PC-9 (cell line): Measurements from ENCODE around the gene RNU5B-1.

Source experiments
- EZH2 ChIP-seq: fragments of 200-600 bp; sonication (generic); IDR thresholded peaks from 2 replicates; pipeline ENCODE4 v1.8.0; 2017; ENCODE audit warnings: antibody characterized with exemption, low read depth
- TF ChIP-seq, protein P1 (sequence below): fragments of 200-600 bp; sonication (generic); conservative IDR thresholded peaks from 2 replicates; pipeline ENCODE4 v1.6.1; 2017; ENCODE audit warnings: mixed run types, antibody characterized with exemption, mild to moderate bottlenecking, moderate library complexity

- TF ChIP-seq, protein P1, sequence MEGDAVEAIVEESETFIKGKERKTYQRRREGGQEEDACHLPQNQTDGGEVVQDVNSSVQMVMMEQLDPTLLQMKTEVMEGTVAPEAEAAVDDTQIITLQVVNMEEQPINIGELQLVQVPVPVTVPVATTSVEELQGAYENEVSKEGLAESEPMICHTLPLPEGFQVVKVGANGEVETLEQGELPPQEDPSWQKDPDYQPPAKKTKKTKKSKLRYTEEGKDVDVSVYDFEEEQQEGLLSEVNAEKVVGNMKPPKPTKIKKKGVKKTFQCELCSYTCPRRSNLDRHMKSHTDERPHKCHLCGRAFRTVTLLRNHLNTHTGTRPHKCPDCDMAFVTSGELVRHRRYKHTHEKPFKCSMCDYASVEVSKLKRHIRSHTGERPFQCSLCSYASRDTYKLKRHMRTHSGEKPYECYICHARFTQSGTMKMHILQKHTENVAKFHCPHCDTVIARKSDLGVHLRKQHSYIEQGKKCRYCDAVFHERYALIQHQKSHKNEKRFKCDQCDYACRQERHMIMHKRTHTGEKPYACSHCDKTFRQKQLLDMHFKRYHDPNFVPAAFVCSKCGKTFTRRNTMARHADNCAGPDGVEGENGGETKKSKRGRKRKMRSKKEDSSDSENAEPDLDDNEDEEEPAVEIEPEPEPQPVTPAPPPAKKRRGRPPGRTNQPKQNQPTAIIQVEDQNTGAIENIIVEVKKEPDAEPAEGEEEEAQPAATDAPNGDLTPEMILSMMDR: no peak
- no peak for TF ChIP-seq EZH2
Measured at GRCh38 chr15:65309882-65310418, 5.5 kb downstream of the RNU5B-1 start.
